Testis (tissue), 3 donors: ENCODE results near the gene PF4V1. TPM values are rescaled to one million over a fixed set of nuclear protein-coding genes. Genes with fewer than 3 reads are reported as not detected.

Experiments used
- DNase-seq: peaks from one replicate; pipeline ENCODE4 v3.0.0-alpha.2; 2019
- H3K27ac ChIP-seq, 2 donors: fragments of 200-600 bp; sonication (generic); one replicate each; pipeline ENCODE4 v1.5.1; 2019
- H3K27me3 ChIP-seq: fragments of 200-600 bp; sonication (generic); one replicate; pipeline ENCODE4 v1.5.1; 2019
- H3K36me3 ChIP-seq: fragments of 200-600 bp; sonication (generic); one replicate; pipeline ENCODE4 v1.5.1; 2017; ENCODE audit warnings: low read depth; ENCODE audit errors: missing control alignments
- H3K4me1 ChIP-seq: fragments of 200-600 bp; sonication (generic); one replicate; pipeline ENCODE4 v1.5.1; 2019
- H3K4me3 ChIP-seq, 2 donors: fragments of 200-600 bp; sonication (generic); one replicate each; pipeline ENCODE4 v1.5.1; 2017 to 2019
- H3K9me3 ChIP-seq: fragments of 200-600 bp; sonication (generic); one replicate; pipeline ENCODE4 v1.5.1; 2017
- CTCF ChIP-seq, 3 experiments: fragments of 450-650 bp in 2 of 3; fragments of 200-600 bp in 1 of 3; sonication (generic) in 1 of 3; IDR thresholded peaks; one replicate each; pipeline ENCODE4 v1.5.1; 2016 to 2019; ENCODE audit warnings: antibody characterized with exemption in 3 of 3, mild to moderate bottlenecking in 2 of 3, moderate library complexity in 1 of 3
- POLR2A ChIP-seq: fragments of 450-650 bp; IDR thresholded peaks from one replicate; pipeline ENCODE4 v1.6.1; 2017; ENCODE audit warnings: antibody characterized with exemption, mild to moderate bottlenecking, moderate library complexity
- WGBS, 2 donors: methylation state at CpG; one replicate each; pipeline ENCODE4 v1.1.5; 2018; 5-methylcytosine and 5-hydroxymethylcytosine counted together
- intact Hi-C: fragments of 100-400 bp; cut with DNase I; formaldehyde crosslinking; loops from one replicate; pipeline ENCODE4 v1.15.1; 2023; ENCODE audit warnings: low total_unique reads
- polyA plus RNA-seq: library from polyadenylated mRNA; stranded (reverse); fragments of 350-450 nt; fragmentation: Illumina TruSeq; extraction: RNeasy Lipid Tissue Mini Kit (QIAGEN cat#74804); gene quantifications from one replicate; pipeline ENCODE4 v1.2.3, GENCODE V29; 2014; ENCODE audit warnings: low read depth, low replicate concordance; ENCODE audit not compliant: insufficient read depth
- total RNA-seq, 2 donors: library from RNA; depleted of rRNA; stranded (reverse); fragments of >200 nt; gene quantifications; one replicate each; pipeline ENCODE4 v1.2.3, GENCODE V29; 2016

Gene PF4V1
- total and polyA plus RNA-seq, 3 donors from 2014 or later, result not detected

GRCh38 chr4:73874386-73874785 is 21.3 kb downstream of the PF4V1 start:
- Histone ChIP-seq H3K4me1 (no peaks in the 10 kb centered on the region), H3K4me3 (no peak overlapping the region), H3K9me3 (no peaks in the 10 kb centered on the region), H3K36me3 (no peaks in the 10 kb centered on the region), H3K27me3 (no peaks in the 10 kb centered on the region), H3K27ac (no peak overlapping the region)
- WGBS, 2 donors, result 78 to 85% methylated on average over 2 of the region's 2 CpGs
- intact Hi-C loops, result no loop called here
- DNase-seq, result no peak
- TF ChIP-seq CTCF (IDR thresholded peaks at IDR 0.05) (no peak), POLR2A (no peak)

GRCh38 chr4:73875401-73875800 is 22.3 kb downstream of the PF4V1 start:
- TF ChIP-seq POLR2A (no peak), CTCF (IDR thresholded peaks at IDR 0.05) (no peak)
- Histone ChIP-seq H3K9me3 (no peaks in the 10 kb centered on the region), H3K36me3 (no peaks in the 10 kb centered on the region), H3K4me3 (no peak overlapping the region), H3K4me1 (no peaks in the 10 kb centered on the region), H3K27me3 (no peaks in the 10 kb centered on the region), H3K27ac (no peak overlapping the region)
- 96 to 98% methylated on average over 1 of the region's 1 CpG for WGBS, 2 donors
- no peak for DNase-seq
- intact Hi-C loops, result no loop called here

- H3K9me3 ChIP-seq, result no peaks in the 10 kb centered on the region
- no peak for TF ChIP-seq CTCF (IDR thresholded peaks at IDR 0.05)
- TF ChIP-seq POLR2A, result no peak
- H3K4me1 ChIP-seq, result no peaks in the 10 kb centered on the region
- no peak overlapping the region for H3K27ac ChIP-seq
- H3K27me3 ChIP-seq, result no peaks in the 10 kb centered on the region
- 71 to 83% methylated on average over 1 of the region's 1 CpG for WGBS, 2 donors
- DNase-seq, result no peak
- no peaks in the 10 kb centered on the region for H3K36me3 ChIP-seq
- intact Hi-C loops, result no loop called here
- no peak overlapping the region for H3K4me3 ChIP-seq
Observed at GRCh38 chr4:73883306-73883705, 30.2 kb downstream of the PF4V1 start.

GRCh38 chr4:73885574-73886267 is 32.6 kb downstream of the PF4V1 start:
- H3K27ac ChIP-seq, result no peak overlapping the region
- H3K27me3 ChIP-seq, result no peaks in the 10 kb centered on the region
- WGBS, 2 donors, result 89 to 90% methylated on average over 4 of the region's 4 CpGs
- intact Hi-C loops, result no loop called here
- H3K36me3 ChIP-seq, result no peaks in the 10 kb centered on the region
- H3K9me3 ChIP-seq, result no peaks in the 10 kb centered on the region
- DNase-seq, result no peak
- no peaks in the 10 kb centered on the region for H3K4me1 ChIP-seq
- no peak overlapping the region for H3K4me3 ChIP-seq
- no peak for TF ChIP-seq CTCF (IDR thresholded peaks at IDR 0.05)
- no peak for TF ChIP-seq POLR2A

GRCh38 chr4:73891326-73891725 is 38.2 kb downstream of the PF4V1 start:
- Histone ChIP-seq H3K27me3 (no peaks in the 10 kb centered on the region), H3K4me1 (no peaks in the 10 kb centered on the region), H3K9me3 (no peaks in the 10 kb centered on the region), H3K27ac (no peak overlapping the region), H3K4me3 (no peak overlapping the region), H3K36me3 (no peaks in the 10 kb centered on the region)
- intact Hi-C loops, result no loop called here
- DNase-seq, result no peak
- TF ChIP-seq CTCF (IDR thresholded peaks at IDR 0.05) (no peak), POLR2A (no peak)
- WGBS, 2 donors, result 56 to 67% methylated on average over 4 of the region's 4 CpGs
